ENCODE measurements around the gene KPTN. TPM values are rescaled to one million over a fixed set of nuclear protein-coding genes. Genes with fewer than 3 reads are reported as not detected.
A peak's percentile ranks its signal among the peaks of the same experiment; 100 is the strongest.

Gene KPTN
- total RNA-seq, 1 experiment from 2014 or later, result 31.0 TPM

GRCh38 chr19:47485210-47485609, 1.2 kb upstream of the KPTN start:
- no peak for DNase-seq
- H3K36me3 ChIP-seq, result peaks cover 31% of the 10 kb centered on the region
- no peak overlapping the region for H3K4me3 ChIP-seq
- no peaks in the 10 kb centered on the region for H3K27me3 ChIP-seq
- no peaks in the 10 kb centered on the region for H3K9me3 ChIP-seq

- no peak for DNase-seq
- peaks cover 15% of the 10 kb centered on the region for H3K36me3 ChIP-seq
- H3K27me3 ChIP-seq, result no peaks in the 10 kb centered on the region
- peak overlapping the region; percentile 70 for H3K4me3 ChIP-seq
- no peaks in the 10 kb centered on the region for H3K9me3 ChIP-seq
Measured at GRCh38 chr19:47483200-47483599, 819 bp downstream of the KPTN start.

- no peak for DNase-seq
- H3K4me3 ChIP-seq, result no peak overlapping the region
- H3K9me3 ChIP-seq, result no peaks in the 10 kb centered on the region
- peaks cover 12% of the 10 kb centered on the region for H3K36me3 ChIP-seq
- H3K27me3 ChIP-seq, result no peaks in the 10 kb centered on the region
Measured at GRCh38 chr19:47481460-47482052, 2.5 kb downstream of the KPTN start.

- DNase-seq, result no peak
- Histone ChIP-seq H3K27me3 (no peaks in the 10 kb centered on the region), H3K36me3 (peaks cover 8% of the 10 kb centered on the region)
Measured at GRCh38 chr19:47480658-47481057, 3.4 kb downstream of the KPTN start.

GRCh38 chr19:47479701-47480503, 4.1 kb downstream of the KPTN start:
- peaks cover under 1% of the 10 kb centered on the region; the same call in 1 of the 2 replicates for H3K36me3 ChIP-seq
- no peak overlapping the region for H3K4me3 ChIP-seq
- H3K9me3 ChIP-seq, result no peaks in the 10 kb centered on the region
- no peaks in the 10 kb centered on the region for H3K27me3 ChIP-seq
- no peak for DNase-seq

More at GRCh38 chr19:47480658-47481057, 3.4 kb downstream of the KPTN start:
- H3K9me3 ChIP-seq, result no peaks in the 10 kb centered on the region
- no peak overlapping the region for H3K4me3 ChIP-seq

- no peaks in the 10 kb centered on the region for H3K9me3 ChIP-seq
- peaks cover 6% of the 10 kb centered on the region for H3K27me3 ChIP-seq
- H3K4me3 ChIP-seq, result no peak overlapping the region
- DNase-seq, result no peak
- no peaks in the 10 kb centered on the region for H3K36me3 ChIP-seq
Measured at GRCh38 chr19:47476438-47476972, 7.5 kb downstream of the KPTN start.

GRCh38 chr19:47475465-47475864, 8.6 kb downstream of the KPTN start:
- DNase-seq, result no peak
- H3K36me3 ChIP-seq, result no peaks in the 10 kb centered on the region
- H3K9me3 ChIP-seq, result no peaks in the 10 kb centered on the region
- peaks cover 16% of the 10 kb centered on the region for H3K27me3 ChIP-seq
- no peak overlapping the region for H3K4me3 ChIP-seq

GRCh38 chr19:47473336-47473735, 10.7 kb downstream of the KPTN start:
- Histone ChIP-seq H3K4me3 (no peak overlapping the region), H3K36me3 (no peaks in the 10 kb centered on the region), H3K27me3 (peaks cover 38% of the 10 kb centered on the region), H3K9me3 (no peaks in the 10 kb centered on the region)
- no peak for DNase-seq

- Histone ChIP-seq H3K9me3 (no peaks in the 10 kb centered on the region), H3K27me3 (peaks cover 50% of the 10 kb centered on the region), H3K36me3 (no peaks in the 10 kb centered on the region), H3K4me3 (no peak within 1 kb of the TSS)
- DNase-seq, result peak; percentile 86
Measured at GRCh38 chr19:47471733-47472457, 12.1 kb downstream of the KPTN start, which contains the start of gene SLC8A2. TSS of gene SLC8A2 (minus strand) at chr19:47471893. CDS start at chr19:47466403, 5,490 bp downstream.

GRCh38 chr19:47471381-47471732, 12.7 kb downstream of the KPTN start:
- peaks cover 52% of the 10 kb centered on the region for H3K27me3 ChIP-seq
- no peaks in the 10 kb centered on the region for H3K9me3 ChIP-seq
- H3K36me3 ChIP-seq, result no peaks in the 10 kb centered on the region
- no peak for DNase-seq
- H3K4me3 ChIP-seq, result no peak overlapping the region

- Histone ChIP-seq H3K36me3 (no peaks in the 10 kb centered on the region), H3K4me3 (no peak overlapping the region), H3K9me3 (no peaks in the 10 kb centered on the region), H3K27me3 (peaks cover 55% of the 10 kb centered on the region)
- no peak for DNase-seq
Measured at GRCh38 chr19:47470447-47471195, 13.4 kb downstream of the KPTN start.

GRCh38 chr19:47469719-47470118, 14.3 kb downstream of the KPTN start:
- H3K27me3 ChIP-seq, result peaks cover 58% of the 10 kb centered on the region
- no peak overlapping the region for H3K4me3 ChIP-seq
- DNase-seq, result no peak
- H3K9me3 ChIP-seq, result no peaks in the 10 kb centered on the region
- no peaks in the 10 kb centered on the region for H3K36me3 ChIP-seq

GRCh38 chr19:47469363-47469700, 14.7 kb downstream of the KPTN start:
- no peaks in the 10 kb centered on the region for H3K9me3 ChIP-seq
- no peak for DNase-seq
- no peaks in the 10 kb centered on the region for H3K36me3 ChIP-seq
- no peak overlapping the region for H3K4me3 ChIP-seq
- H3K27me3 ChIP-seq, result peaks cover 62% of the 10 kb centered on the region

- Histone ChIP-seq H3K27me3 (peaks cover 63% of the 10 kb centered on the region), H3K36me3 (no peaks in the 10 kb centered on the region), H3K4me3 (no peak overlapping the region), H3K9me3 (no peaks in the 10 kb centered on the region)
- DNase-seq, result no peak
Measured at GRCh38 chr19:47467914-47468313, 16.1 kb downstream of the KPTN start.

- Histone ChIP-seq H3K4me3 (no peak overlapping the region), H3K27me3 (peaks cover 51% of the 10 kb centered on the region), H3K36me3 (no peaks in the 10 kb centered on the region), H3K9me3 (no peaks in the 10 kb centered on the region)
- no peak for DNase-seq
Measured at GRCh38 chr19:47465957-47466356, 18.1 kb downstream of the KPTN start.

GRCh38 chr19:47464675-47465419, 19.2 kb downstream of the KPTN start:
- Histone ChIP-seq H3K4me3 (no peak overlapping the region), H3K9me3 (no peaks in the 10 kb centered on the region), H3K36me3 (no peaks in the 10 kb centered on the region), H3K27me3 (peaks cover 43% of the 10 kb centered on the region)
- DNase-seq, result no peak
